SH-SY5Y (cell line): ENCODE results near the gene PRDX1.

Experiments used
- GATA2 ChIP-seq: IDR thresholded peaks from 2 replicates; pipeline ENCODE4 v1.6.1; 2011; ENCODE audit warnings: mild to moderate bottlenecking, low read depth, low read length
- GATA3 ChIP-seq: IDR thresholded peaks from 2 replicates; pipeline ENCODE4 v1.6.1; 2011; ENCODE audit warnings: low read depth, mild to moderate bottlenecking, low read length, moderate library complexity

DNA sequence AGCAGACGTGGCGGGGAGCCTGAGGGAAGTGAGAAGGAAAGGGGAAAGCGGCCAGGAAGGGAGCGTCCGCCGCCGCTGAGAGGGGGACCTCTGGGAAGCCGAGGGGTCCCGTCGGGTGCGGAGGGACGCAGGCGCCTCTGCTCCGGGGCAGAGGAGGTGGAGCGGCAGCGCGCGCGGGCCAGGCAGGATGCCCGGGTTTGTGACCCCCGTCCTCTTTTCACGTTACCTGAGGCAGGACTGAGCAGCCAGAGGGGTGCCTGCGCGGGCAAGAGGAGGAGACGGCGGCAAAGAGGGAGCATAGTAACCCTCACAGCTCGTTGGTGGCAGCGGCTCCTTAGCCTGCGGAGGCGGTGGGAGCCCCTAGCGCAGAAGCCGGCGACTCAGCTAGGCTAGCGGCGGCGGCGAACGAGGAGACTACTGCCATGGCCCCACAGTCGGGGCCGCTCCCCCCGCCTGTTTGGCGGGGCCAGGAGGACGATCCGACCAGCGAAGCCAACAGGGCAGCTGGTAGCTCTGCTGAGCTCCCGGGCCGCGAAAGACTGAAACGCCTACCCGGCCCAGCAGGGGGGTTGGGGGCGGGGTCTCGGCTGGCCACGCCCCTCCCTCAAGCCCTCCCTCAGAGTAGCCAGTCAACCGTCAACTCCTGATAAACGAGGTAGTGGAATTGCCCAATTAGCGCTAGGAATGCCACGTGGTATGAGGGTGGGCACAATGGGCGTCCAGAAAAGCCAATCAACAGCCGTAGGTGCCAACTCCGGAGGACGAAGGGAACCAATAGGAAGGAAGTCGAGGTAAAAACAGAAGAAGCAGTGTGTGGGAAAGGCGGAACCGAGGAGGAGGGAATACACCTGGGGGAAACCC lies 30.8 kb downstream of the PRDX1 start, which contains the start of gene TESK2:
- TF ChIP-seq GATA2 (no peak), GATA3 (no peak)
